Measurements from ENCODE around the gene CYB5B. TPM values are rescaled to one million over a fixed set of nuclear protein-coding genes. Genes with fewer than 3 reads are reported as not detected.

CYB5B gene
- total RNA-seq, 4 donors from 2014 or later: 26.7 to 31.2 (median 29.1) TPM

- intact Hi-C loops (cut with DNase I): no loop called here
- no peaks in the 10 kb centered on the region for H3K36me3 ChIP-seq
- H3K9me3 ChIP-seq: no peaks in the 10 kb centered on the region
- no peak overlapping the region for H3K27ac ChIP-seq (replicated peaks in 1 of 4)
- H3K27me3 ChIP-seq: no peaks in the 10 kb centered on the region
- WGBS: 88% methylated on average over 12 of the region's 12 CpGs
- TF ChIP-seq POLR2A (IDR thresholded peaks at IDR 0.05; ENCODE audit: low read depth) (no peak), EP300 (IDR thresholded peaks at IDR 0.05) (no peak), POLR2AphosphoS5 (IDR thresholded peaks at IDR 0.05) (no peak)
- TF ChIP-seq, protein P1, sequence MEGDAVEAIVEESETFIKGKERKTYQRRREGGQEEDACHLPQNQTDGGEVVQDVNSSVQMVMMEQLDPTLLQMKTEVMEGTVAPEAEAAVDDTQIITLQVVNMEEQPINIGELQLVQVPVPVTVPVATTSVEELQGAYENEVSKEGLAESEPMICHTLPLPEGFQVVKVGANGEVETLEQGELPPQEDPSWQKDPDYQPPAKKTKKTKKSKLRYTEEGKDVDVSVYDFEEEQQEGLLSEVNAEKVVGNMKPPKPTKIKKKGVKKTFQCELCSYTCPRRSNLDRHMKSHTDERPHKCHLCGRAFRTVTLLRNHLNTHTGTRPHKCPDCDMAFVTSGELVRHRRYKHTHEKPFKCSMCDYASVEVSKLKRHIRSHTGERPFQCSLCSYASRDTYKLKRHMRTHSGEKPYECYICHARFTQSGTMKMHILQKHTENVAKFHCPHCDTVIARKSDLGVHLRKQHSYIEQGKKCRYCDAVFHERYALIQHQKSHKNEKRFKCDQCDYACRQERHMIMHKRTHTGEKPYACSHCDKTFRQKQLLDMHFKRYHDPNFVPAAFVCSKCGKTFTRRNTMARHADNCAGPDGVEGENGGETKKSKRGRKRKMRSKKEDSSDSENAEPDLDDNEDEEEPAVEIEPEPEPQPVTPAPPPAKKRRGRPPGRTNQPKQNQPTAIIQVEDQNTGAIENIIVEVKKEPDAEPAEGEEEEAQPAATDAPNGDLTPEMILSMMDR (IDR thresholded peaks at IDR 0.05): no peak
- H3K4me1 ChIP-seq: peaks cover 0 to 3% (median 0%) of the 10 kb centered on the region in 4 donors
- no peak overlapping the region for H3K4me3 ChIP-seq
- DNase-seq (ENCODE audit: extremely low spot score): no peak
These were observed 12.1 kb upstream of the CYB5B start for GRCh38 chr16:69412287-69412686.

GRCh38 chr16:69413045-69413664, 11.3 kb upstream of the CYB5B start:
- 83% methylated on average over 7 of the region's 7 CpGs for WGBS
- peaks cover 0 to 3% (median 0%) of the 10 kb centered on the region in 4 donors for H3K4me1 ChIP-seq
- intact Hi-C loops (cut with DNase I): no loop called here
- H3K9me3 ChIP-seq: no peaks in the 10 kb centered on the region
- DNase-seq (ENCODE audit: extremely low spot score): no peak
- H3K36me3 ChIP-seq: no peaks in the 10 kb centered on the region
- no peaks in the 10 kb centered on the region for H3K27me3 ChIP-seq
- no peak for TF ChIP-seq EP300 (IDR thresholded peaks at IDR 0.05)
- TF ChIP-seq, protein P1 (IDR thresholded peaks at IDR 0.05): no peak
- TF ChIP-seq POLR2AphosphoS5 (IDR thresholded peaks at IDR 0.05): no peak
- TF ChIP-seq POLR2A (IDR thresholded peaks at IDR 0.05; ENCODE audit: low read depth): no peak
- H3K4me3 ChIP-seq: no peak overlapping the region
- H3K27ac ChIP-seq (replicated peaks in 1 of 4): no peak overlapping the region

GRCh38 chr16:69417520-69418199, 6.8 kb upstream of the CYB5B start:
- H3K36me3 ChIP-seq: no peaks in the 10 kb centered on the region
- no peak for DNase-seq (ENCODE audit: extremely low spot score)
- TF ChIP-seq POLR2A (IDR thresholded peaks at IDR 0.05; ENCODE audit: low read depth) (no peak), POLR2AphosphoS5 (IDR thresholded peaks at IDR 0.05) (no peak), EP300 (IDR thresholded peaks at IDR 0.05) (no peak)
- TF ChIP-seq, protein P1 (IDR thresholded peaks at IDR 0.05): no peak
- no peaks in the 10 kb centered on the region for H3K9me3 ChIP-seq
- 77% methylated on average over 7 of the region's 7 CpGs for WGBS
- H3K4me3 ChIP-seq: no peak overlapping the region
- H3K27me3 ChIP-seq: no peaks in the 10 kb centered on the region
- no peaks in the 10 kb centered on the region for H3K4me1 ChIP-seq
- intact Hi-C loops (cut with DNase I): no loop called here
- H3K27ac ChIP-seq (replicated peaks in 1 of 4): no peak overlapping the region

- Histone ChIP-seq H3K4me3 (no peak overlapping the region), H3K4me1 (peaks cover 4 to 10% (median 7%) of the 10 kb centered on the region in 4 donors), H3K36me3 (no peaks in the 10 kb centered on the region), H3K9me3 (no peaks in the 10 kb centered on the region), H3K27me3 (no peaks in the 10 kb centered on the region), H3K27ac (replicated peaks in 1 of 4) (no peak overlapping the region)
- no peak for DNase-seq (ENCODE audit: extremely low spot score)
- intact Hi-C loops (cut with DNase I): loop anchor here (10.0 kb wide), 1 partner anchor 145 kb away; the partner anchor contains the start of gene NFAT5
- TF ChIP-seq POLR2AphosphoS5 (IDR thresholded peaks at IDR 0.05): no peak
- TF ChIP-seq EP300 (IDR thresholded peaks at IDR 0.05): no peak
- no peak for TF ChIP-seq POLR2A (IDR thresholded peaks at IDR 0.05; ENCODE audit: low read depth)
- TF ChIP-seq, protein P1 (IDR thresholded peaks at IDR 0.05): no peak
- WGBS: 94% methylated on average over 4 of the region's 4 CpGs
These were observed 4.5 kb upstream of the CYB5B start for GRCh38 chr16:69419956-69420355.

Data from esophagus muscularis mucosa (tissue), 4 donors.